HepG2 (cell line): Measurements from ENCODE around the gene MAT2A. TPM values are rescaled to one million over a fixed set of nuclear protein-coding genes. Genes with fewer than 3 reads are reported as not detected.

Experiments used
- JUND ChIP-seq: sonication (generic); formaldehyde crosslinking; IDR thresholded peaks from 2 replicates; pipeline ENCODE4 v1.8.0; 2022; ENCODE audit warnings: mild to moderate bottlenecking, missing genetic modification reagents
- NR3C1 ChIP-seq: sonication (generic); formaldehyde crosslinking; IDR thresholded peaks from 2 replicates; pipeline ENCODE4 v1.4.0; 2020; ENCODE audit warnings: missing genetic modification reagents
- PAX8 ChIP-seq: sonication (generic); formaldehyde crosslinking; IDR thresholded peaks from 2 replicates; pipeline ENCODE4 v1.8.0; 2022; ENCODE audit warnings: mild to moderate bottlenecking, missing genetic modification reagents, borderline replicate concordance
- SMAD1 ChIP-seq: sonication (generic); formaldehyde crosslinking; IDR thresholded peaks from 2 replicates; pipeline ENCODE4 v1.4.0; 2020; ENCODE audit warnings: missing genetic modification reagents, low read depth, mild to moderate bottlenecking, borderline replicate concordance
- SRF ChIP-seq: IDR thresholded peaks from 2 replicates; pipeline ENCODE4 v1.6.1; 2011; ENCODE audit warnings: mild to moderate bottlenecking, low read depth, low read length, moderate library complexity
- YEATS4 ChIP-seq: sonication (generic); formaldehyde crosslinking; IDR thresholded peaks from 2 replicates; pipeline ENCODE4 v1.4.0; 2020; ENCODE audit warnings: missing genetic modification reagents, borderline replicate concordance
- ZFP41 ChIP-seq: sonication (generic); formaldehyde crosslinking; IDR thresholded peaks from 2 replicates; pipeline ENCODE4 v1.4.0; 2020; ENCODE audit warnings: mild to moderate bottlenecking, missing genetic modification reagents, borderline replicate concordance
- ZNF260 ChIP-seq: sonication (generic); formaldehyde crosslinking; IDR thresholded peaks from 2 replicates; pipeline ENCODE4 v1.4.0; 2020; ENCODE audit warnings: missing genetic modification reagents, low read depth, mild to moderate bottlenecking, borderline replicate concordance
- ZNF549 ChIP-seq: sonication (generic); formaldehyde crosslinking; IDR thresholded peaks from 2 replicates; pipeline ENCODE4 v1.5.0; 2020; ENCODE audit warnings: missing genetic modification reagents
- ZNF564 ChIP-seq: sonication (generic); formaldehyde crosslinking; IDR thresholded peaks from 2 replicates; pipeline ENCODE4 v1.8.1; 2023; ENCODE audit warnings: mild to moderate bottlenecking, missing genetic modification reagents
- ZNF652 ChIP-seq: IDR thresholded peaks from 2 replicates; pipeline ENCODE4 v1.6.1; 2016; ENCODE audit warnings: low read depth, borderline replicate concordance
- polyA plus RNA-seq, 8 experiments: library from polyadenylated mRNA; depleted of rRNA in 3 of 8; stranded (reverse) in 7 of 8; unstranded in 1 of 8; fragments of >200 nt; fragmentation: Illumina TruSeq in 4 of 8; extraction: Trizol in 4 of 8; gene quantifications; 2 replicates each; pipeline versions ENCODE4 v1.2.1 to v1.2.3, GENCODE V29; 2011 to 2016; ENCODE audit warnings: low read depth in 4 of 8, missing spikeins in 1 of 8, mixed read lengths in 1 of 8; ENCODE audit not compliant: insufficient read depth in 1 of 8
- total RNA-seq, 5 experiments: library from RNA; depleted of rRNA; stranded (reverse); fragments of >200 nt; fragmentation: Illumina TruSeq; extraction: Trizol; gene quantifications; 2 replicates each; pipeline ENCODE4 v1.2.3, GENCODE V29; 2016; ENCODE audit warnings: low read depth in 1 of 5
- TF ChIP-seq, protein P1 (sequence below): sonication (generic); formaldehyde crosslinking; IDR thresholded peaks from 2 replicates; pipeline ENCODE4 v1.8.1; 2022; ENCODE audit warnings: low read depth, mild to moderate bottlenecking, missing genetic modification reagents
- TF ChIP-seq, protein P2 (sequence below): sonication (generic); formaldehyde crosslinking; IDR thresholded peaks from 2 replicates; pipeline ENCODE4 v1.5.1; 2020; ENCODE audit warnings: mild to moderate bottlenecking, missing genetic modification reagents, borderline replicate concordance

MAT2A gene
- total and polyA plus RNA-seq, 2 of the 13 experiments (the other 11 are each of a cell fraction or from before 2014, with no cell fraction given): 155 to 331 TPM

DNA sequence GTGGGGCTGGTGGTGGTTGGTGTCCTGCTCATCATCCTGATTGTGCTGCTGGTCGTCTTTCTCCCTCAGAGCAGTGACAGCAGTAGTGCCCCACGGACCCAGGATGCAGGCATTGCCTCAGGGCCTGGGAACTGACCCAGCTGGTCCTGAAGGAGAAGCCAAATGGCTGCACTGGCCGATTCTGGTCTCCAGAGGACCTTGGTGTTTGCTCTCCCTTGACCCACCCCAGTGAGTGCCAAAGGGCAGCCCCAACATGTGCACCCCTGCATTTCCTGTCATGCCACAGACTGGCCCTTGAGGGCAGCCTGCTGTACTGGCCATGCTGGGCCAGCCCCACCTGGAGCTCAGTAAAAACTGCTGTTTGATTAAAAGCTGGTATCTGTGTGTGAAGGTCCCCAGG is 54.1 kb downstream of the MAT2A start (continued):
- TF ChIP-seq SMAD1 (no peak), ZNF260 (no peak), YEATS4 (CRISPR knock-in tag) (no peak; the same call in 1 of the 2 replicates), ZNF549 (no peak), ZFP41 (CRISPR knock-in tag) (no peak), JUND (CRISPR knock-in tag) (no peak), ZNF564 (CRISPR knock-in tag) (0 out of 2 replicates have a peak, but pooled peaks have one; percentile 48), NR3C1 (CRISPR knock-in tag) (no peak), ZNF652 (CRISPR knock-in tag) (no peak), SRF (no peak), PAX8 (no peak)
- TF ChIP-seq, protein P1, sequence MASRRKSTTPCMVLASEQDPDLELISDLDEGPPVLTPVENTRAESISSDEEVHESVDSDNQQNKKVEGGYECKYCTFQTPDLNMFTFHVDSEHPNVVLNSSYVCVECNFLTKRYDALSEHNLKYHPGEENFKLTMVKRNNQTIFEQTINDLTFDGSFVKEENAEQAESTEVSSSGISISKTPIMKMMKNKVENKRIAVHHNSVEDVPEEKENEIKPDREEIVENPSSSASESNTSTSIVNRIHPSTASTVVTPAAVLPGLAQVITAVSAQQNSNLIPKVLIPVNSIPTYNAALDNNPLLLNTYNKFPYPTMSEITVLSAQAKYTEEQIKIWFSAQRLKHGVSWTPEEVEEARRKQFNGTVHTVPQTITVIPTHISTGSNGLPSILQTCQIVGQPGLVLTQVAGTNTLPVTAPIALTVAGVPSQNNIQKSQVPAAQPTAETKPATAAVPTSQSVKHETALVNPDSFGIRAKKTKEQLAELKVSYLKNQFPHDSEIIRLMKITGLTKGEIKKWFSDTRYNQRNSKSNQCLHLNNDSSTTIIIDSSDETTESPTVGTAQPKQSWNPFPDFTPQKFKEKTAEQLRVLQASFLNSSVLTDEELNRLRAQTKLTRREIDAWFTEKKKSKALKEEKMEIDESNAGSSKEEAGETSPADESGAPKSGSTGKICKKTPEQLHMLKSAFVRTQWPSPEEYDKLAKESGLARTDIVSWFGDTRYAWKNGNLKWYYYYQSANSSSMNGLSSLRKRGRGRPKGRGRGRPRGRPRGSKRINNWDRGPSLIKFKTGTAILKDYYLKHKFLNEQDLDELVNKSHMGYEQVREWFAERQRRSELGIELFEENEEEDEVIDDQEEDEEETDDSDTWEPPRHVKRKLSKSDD (CRISPR knock-in tag): no peak; the same call in 1 of the 2 replicates
- TF ChIP-seq, protein P2, sequence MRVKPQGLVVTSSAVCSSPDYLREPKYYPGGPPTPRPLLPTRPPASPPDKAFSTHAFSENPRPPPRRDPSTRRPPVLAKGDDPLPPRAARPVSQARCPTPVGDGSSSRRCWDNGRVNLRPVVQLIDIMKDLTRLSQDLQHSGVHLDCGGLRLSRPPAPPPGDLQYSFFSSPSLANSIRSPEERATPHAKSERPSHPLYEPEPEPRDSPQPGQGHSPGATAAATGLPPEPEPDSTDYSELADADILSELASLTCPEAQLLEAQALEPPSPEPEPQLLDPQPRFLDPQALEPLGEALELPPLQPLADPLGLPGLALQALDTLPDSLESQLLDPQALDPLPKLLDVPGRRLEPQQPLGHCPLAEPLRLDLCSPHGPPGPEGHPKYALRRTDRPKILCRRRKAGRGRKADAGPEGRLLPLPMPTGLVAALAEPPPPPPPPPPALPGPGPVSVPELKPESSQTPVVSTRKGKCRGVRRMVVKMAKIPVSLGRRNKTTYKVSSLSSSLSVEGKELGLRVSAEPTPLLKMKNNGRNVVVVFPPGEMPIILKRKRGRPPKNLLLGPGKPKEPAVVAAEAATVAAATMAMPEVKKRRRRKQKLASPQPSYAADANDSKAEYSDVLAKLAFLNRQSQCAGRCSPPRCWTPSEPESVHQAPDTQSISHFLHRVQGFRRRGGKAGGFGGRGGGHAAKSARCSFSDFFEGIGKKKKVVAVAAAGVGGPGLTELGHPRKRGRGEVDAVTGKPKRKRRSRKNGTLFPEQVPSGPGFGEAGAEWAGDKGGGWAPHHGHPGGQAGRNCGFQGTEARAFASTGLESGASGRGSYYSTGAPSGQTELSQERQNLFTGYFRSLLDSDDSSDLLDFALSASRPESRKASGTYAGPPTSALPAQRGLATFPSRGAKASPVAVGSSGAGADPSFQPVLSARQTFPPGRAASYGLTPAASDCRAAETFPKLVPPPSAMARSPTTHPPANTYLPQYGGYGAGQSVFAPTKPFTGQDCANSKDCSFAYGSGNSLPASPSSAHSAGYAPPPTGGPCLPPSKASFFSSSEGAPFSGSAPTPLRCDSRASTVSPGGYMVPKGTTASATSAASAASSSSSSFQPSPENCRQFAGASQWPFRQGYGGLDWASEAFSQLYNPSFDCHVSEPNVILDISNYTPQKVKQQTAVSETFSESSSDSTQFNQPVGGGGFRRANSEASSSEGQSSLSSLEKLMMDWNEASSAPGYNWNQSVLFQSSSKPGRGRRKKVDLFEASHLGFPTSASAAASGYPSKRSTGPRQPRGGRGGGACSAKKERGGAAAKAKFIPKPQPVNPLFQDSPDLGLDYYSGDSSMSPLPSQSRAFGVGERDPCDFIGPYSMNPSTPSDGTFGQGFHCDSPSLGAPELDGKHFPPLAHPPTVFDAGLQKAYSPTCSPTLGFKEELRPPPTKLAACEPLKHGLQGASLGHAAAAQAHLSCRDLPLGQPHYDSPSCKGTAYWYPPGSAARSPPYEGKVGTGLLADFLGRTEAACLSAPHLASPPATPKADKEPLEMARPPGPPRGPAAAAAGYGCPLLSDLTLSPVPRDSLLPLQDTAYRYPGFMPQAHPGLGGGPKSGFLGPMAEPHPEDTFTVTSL (CRISPR knock-in tag): no peak
